Stimulated activated CD8-positive, alpha-beta memory T cell treated with anti-CD3 and anti-CD28 coated beads, Interleukin-7, amount 100 ng/mL, for 24 hours (primary cell): ENCODE results near the gene AXIN1.
A peak's percentile ranks its signal among the peaks of the same experiment; 100 is the strongest.
"Not testable (repeated sequence)": the region's sequence is repeated elsewhere in the genome, so short reads cannot be mapped to it uniquely, and the experiment has no call there.

Source experiments
- DNase-seq: peaks from one replicate; pipeline ENCODE4 v3.0.0-alpha.2; 2020; ENCODE audit warnings: low read depth

The AXIN1 gene, protein sequence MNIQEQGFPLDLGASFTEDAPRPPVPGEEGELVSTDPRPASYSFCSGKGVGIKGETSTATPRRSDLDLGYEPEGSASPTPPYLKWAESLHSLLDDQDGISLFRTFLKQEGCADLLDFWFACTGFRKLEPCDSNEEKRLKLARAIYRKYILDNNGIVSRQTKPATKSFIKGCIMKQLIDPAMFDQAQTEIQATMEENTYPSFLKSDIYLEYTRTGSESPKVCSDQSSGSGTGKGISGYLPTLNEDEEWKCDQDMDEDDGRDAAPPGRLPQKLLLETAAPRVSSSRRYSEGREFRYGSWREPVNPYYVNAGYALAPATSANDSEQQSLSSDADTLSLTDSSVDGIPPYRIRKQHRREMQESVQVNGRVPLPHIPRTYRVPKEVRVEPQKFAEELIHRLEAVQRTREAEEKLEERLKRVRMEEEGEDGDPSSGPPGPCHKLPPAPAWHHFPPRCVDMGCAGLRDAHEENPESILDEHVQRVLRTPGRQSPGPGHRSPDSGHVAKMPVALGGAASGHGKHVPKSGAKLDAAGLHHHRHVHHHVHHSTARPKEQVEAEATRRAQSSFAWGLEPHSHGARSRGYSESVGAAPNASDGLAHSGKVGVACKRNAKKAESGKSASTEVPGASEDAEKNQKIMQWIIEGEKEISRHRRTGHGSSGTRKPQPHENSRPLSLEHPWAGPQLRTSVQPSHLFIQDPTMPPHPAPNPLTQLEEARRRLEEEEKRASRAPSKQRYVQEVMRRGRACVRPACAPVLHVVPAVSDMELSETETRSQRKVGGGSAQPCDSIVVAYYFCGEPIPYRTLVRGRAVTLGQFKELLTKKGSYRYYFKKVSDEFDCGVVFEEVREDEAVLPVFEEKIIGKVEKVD

DNA sequence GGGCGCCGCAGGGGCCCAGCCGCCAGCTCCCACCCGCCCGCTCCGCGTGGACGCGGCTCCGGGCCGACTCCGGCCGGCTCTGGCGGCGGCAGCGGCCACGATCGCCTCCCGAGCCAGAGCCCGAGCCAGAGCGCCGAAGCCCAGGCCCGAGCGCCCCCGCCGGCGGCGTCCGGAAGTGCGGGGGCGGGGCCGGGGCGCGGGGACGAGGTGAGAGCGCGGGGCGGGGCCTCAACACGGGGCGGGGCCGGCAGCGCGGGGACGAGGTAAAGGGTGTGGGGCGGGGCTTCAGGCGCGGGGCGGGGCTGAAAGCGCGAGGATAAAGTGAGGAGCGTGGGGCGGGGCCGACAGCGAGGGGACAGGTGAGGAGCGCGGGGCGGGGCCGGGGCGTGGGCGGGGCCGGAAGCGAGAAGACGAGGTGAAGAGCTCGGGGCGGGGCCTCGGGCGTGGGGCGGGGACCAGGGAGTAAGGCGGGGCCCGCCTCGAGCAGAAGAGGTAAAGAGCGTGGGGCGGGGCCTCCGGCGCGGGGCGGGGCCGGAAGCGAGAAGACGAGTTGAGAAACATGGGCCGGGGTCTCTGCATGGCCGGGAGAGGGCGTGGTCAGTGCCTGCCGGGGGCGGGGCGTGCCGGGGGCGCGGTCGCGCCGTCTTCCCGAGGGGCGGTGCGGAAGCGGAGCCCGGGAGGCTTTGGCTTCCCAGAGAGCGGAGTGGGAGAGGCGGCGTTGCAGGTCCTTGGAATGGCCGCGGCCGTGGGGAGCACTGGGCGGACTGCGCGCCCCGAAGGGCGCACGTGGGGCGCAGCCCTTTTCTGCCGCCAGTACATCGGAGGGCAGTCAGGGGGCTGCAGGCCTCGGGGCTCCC lies at the start of gene AXIN1:
Gene AXIN1, minus strand, starts transcription at position 177 of the 857 bp plus-strand sequence. CDS start 5,698 bp downstream, outside the sequence.
- peak; percentile 100 for DNase-seq

DNA sequence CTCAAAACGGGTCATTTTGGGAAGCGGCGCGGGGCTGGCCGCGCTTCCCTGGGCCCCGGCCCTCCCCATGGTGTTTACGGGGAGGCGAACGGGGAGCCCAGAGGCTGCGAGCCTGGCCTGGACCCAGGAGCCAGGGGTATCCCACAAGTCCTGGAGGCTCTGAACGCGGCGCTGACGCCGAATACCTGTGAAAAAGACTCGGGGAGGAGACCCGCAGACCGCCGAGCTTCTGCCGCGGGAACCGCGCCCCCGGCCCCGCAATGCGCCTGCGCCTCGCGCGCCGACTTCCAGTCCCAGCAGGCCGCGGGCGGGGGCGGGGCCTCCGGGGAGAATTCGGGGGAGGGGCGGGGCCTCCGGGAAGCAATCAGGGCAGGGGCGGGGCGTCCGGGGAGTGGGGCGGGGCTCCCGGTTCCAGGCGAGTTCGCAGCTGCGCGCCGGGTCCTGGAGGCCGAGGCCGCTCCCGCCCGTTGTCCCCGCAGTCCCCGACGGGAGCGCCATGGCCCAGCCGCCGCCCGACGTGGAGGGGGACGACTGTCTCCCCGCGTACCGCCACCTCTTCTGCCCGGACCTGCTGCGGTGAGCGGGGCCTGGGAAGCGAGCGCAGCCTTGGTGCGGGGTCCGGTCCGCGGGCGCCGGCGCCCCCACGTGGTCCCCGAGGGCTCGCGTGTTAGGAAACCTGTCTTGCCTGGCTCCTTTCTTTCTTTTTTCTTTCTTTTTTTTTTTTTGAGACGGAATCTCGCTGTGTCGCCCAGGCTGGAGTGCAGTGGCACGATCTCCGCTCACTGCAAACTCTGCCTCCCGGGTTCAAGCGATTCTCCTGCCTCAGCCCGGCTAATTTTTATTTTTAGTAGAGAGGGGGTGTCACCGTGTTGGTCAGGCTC lies 49.2 kb upstream of the AXIN1 start, which contains the start of gene DECR2:
Gene DECR2, plus strand, starts transcription at position 418 of the 881 bp plus-strand sequence. Its CDS starts 79 bp downstream, at position 497.
- DNase-seq: peak; percentile 99

DNA sequence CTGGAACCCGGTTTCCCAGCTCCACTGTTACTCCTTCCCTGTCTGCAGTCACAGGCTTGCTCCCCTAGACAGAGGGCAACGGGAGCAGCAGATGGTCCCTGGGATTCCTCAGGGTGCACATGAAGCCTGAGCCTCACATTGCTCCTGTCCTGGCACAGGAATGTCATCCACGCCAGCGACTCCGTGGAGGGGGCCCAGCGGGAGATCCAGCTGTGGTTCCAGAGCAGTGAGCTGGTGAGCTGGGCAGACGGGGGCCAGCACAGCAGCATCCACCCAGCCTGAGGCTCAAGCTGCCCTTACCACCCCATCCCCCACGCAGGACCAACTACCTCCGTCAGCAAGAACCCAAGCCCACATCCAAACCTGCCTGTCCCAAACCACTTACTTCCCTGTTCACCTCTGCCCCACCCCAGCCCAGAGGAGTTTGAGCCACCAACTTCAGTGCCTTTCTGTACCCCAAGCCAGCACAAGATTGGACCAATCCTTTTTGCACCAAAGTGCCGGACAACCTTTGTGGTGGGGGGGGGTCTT lies 47.6 kb upstream of the AXIN1 start:
- DNase-seq: no peak

DNA sequence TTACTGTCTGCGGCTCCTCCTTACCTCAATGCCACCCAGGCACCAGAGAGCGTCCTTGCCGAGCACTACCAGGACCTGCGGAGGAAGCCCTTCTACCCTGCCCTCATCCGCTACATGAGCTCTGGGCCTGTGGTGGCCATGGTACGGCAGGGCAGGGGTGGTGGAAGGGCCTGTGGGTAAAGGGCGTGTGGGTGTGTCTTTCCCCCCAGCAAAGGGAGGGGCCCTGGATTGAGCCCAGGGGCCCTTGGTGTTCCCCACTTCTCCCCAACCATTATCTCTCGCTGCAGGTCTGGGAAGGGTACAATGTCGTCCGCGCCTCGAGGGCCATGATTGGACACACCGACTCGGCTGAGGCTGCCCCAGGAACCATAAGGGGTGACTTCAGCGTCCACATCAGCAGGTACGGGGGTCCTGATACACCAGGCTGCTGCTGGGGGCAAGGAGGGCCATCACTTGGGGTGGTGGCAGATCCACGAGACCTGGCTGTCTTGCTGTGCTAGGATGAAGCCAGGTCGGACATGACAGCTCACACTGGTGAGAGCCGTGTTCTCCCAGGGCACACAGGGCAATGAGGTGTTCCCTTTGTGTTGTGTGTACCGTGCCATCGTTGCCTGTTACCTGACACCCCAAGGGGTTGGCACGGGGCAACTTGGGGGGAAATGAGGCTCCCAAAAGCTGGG lies 47.0 kb upstream of the AXIN1 start:
- DNase-seq: no peak

DNA sequence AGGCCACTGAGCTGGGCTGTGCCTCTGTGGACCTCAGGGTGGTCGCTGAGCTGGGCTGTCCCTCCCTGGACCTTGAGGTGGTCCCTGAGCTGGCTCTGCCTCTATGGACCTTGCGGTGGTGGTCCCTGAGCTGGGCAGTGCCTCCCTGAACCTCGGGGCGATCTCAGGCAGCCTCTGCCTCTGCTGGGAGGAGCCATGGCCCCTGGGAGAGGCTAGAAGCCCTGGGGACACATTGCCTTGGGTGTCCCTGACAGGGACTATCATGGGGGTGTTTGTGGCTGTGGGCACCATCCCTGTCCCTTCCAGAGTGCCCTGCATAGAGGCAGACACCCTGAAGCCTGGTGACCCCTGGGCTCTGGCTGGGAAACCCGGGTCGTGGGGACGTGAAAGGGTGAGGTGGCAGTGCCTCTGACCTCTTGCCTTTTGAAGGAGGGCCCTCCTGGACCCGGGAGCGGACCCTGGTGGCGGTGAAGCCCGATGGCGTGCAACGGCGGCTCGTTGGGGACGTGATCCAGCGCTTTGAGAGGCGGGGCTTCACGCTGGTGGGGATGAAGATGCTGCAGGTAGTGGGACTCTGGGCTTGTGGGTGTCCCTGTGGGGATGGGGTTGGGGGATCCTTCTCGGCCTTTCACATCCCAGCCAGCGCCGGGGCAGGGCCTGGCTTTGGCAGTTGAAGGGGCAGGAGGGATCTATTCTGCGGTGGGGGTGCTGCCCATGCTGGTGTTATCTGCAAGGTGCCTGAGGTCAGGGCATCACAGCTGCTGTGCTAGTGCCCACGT lies 46.2 kb upstream of the AXIN1 start:
- no peak for DNase-seq

DNA sequence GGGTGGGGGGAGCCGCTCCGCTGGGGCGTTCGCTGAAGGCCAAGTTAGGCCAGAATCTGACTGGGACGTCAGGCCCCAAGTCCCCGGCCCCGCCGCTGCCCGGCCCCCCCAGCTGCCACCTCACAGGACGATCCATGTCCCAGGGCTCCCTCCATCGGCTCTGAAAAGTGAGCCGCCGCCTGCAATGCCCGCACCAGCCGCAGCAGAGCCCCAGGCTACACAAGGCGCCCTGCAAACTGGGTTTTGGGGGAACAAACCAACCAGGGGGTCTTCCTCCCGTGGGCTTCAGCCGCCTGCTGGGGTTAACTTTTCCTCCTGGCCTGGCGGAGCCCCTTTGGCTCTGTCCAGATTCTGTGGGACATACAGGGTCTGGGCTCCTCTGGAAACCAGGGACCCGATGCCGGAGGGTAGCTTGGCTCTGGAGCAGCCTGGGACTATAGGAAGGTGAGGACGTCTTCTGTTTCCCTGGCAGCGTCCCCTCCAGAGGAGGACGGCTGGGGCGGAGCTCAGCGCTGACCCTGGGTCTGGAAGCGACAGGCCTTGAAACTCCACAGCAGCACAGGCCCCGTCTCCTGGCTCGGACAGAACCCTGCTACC lies 45.3 kb upstream of the AXIN1 start:
- no peak for DNase-seq

DNA sequence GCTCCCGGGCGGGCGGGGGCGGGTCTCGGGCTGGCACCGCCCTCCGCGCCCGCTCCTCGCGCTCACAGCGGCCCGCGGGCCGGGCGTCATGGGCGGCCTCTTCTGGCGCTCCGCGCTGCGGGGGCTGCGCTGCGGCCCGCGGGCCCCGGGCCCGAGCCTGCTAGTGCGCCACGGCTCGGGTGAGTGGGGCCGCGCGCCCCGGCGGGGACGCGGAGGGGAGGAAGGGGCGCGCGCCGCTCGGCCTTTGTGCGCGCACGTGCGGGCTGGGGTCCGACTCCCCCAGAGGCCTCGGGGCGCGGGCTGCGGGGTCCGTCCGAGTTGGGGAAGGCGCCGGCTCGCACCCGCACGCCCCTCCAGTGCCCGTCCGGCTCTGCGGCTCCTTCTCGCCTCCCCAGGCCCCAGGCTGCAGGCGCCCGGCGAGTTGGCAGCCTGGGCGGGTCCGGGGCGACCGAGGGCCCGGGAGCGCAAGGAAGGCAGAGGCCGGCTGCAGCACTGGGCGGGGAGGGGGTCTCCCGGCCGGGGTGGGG lies 44.7 kb upstream of the AXIN1 start, which contains the start of gene NME4:
Gene NME4, plus strand, starts transcription at position 65 of the 527 bp plus-strand sequence. Its CDS starts 24 bp downstream, at position 89.
- no peak for DNase-seq

DNA sequence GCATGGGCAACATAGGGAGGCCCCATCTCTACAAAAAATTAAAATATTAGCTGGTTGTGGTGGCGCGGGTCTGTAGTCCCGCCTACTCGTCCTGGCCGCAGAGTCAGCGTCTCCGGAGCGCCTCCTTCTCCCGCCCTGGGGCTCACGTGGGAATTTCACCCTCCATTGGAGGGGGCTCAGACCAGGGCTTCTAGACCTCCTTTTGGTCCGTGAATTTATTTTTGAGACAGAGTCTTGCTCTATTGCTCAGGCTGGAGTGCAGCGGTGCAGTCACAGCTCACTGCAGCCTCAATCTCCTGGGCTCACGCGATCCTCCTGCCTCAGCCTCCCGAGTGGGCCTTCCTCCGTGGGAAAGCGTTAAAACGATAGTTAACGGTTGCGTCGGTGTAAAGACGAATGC lies 44.1 kb upstream of the AXIN1 start:
- DNase-seq: no peak

DNA sequence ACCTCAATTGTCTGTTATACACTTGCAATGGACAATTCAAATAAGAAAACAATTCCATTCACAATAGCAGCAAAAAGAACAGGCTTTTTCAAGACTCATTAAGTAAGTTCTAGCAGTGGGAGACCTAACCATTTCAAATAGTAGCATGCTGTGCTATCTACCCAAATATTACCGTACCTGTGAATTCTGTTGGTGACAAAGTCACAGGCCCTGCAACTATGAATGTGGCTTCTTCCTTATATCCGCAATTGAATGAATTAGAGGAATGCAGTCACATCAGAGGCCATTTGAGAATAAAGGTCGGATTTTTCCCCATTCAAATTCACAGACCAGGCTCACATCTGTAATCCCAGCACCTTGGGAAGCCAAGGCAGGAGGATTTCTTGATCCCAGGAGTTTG lies 43.7 kb upstream of the AXIN1 start:
- DNase-seq: no peak

DNA sequence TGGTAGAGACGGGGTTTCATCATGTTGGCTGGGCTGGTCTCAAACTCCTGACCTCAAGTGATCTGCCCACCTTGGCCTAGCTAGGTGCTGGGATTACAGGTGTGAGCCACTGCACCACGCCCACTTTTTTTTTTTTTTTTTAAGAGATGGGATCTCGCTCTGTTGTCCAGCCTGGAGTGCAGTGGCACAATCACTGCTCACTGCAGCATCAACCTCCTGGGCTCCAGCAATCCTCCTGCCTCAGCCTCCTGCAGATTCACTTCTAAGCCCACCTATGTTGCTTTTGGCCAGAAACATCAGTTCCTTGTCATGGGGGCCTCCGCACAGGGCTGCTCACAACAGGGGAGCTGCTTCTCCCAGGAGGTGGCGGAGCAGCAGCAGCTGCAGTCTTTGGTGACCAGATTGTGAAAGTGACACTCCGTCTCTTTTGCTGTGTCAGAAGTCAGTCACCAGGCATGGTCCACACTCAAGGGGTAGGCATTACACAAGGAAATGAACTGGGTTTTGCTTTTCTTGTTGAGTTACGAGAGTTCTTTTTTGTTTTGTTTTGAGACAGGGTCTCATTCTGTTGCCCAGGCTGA lies 40.0 kb upstream of the AXIN1 start:
- no peak for DNase-seq

DNA sequence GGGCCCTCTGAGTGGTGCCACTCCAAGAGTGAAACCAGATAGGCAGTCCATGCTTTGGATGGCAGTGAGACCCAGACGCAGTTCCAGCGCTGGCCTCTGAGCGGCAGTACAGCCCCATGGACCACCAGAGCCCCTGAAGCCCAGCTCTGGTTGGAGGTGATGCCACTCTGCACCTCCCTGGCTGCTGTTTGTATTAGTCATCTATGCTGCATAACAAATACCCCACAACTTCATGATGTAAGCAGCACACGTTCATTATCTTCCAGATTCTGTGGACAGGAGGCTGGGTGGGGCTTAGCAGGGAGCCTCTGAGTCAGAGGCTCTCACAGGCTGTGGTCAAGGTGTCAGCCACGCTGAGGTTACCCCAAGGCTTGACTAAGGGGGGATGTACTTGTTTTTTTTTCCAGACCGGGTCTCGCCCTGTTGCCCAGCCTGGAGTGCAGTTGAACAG lies 39.4 kb upstream of the AXIN1 start:
- peak; percentile 74 for DNase-seq

DNA sequence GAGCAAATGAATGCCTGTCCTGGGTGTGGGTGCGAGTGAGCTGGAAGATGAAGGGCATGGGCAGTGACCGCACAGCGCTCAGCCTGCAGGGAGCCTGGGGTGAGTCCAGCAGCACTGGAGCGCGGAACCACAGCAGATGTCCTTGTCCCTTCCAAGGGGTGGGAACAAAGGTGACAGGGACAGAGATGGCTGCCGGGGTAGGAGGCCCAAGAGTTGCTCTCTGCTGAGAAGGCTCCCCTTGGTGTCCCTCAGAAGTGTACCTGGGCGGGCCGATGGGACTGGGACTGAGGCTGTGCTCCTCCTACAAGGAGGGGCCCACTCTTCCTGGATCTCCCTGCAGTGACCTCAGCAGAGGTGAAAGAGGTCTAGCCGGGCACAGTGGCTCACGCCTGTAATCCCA lies 36.8 kb upstream of the AXIN1 start:
- no peak for DNase-seq

DNA sequence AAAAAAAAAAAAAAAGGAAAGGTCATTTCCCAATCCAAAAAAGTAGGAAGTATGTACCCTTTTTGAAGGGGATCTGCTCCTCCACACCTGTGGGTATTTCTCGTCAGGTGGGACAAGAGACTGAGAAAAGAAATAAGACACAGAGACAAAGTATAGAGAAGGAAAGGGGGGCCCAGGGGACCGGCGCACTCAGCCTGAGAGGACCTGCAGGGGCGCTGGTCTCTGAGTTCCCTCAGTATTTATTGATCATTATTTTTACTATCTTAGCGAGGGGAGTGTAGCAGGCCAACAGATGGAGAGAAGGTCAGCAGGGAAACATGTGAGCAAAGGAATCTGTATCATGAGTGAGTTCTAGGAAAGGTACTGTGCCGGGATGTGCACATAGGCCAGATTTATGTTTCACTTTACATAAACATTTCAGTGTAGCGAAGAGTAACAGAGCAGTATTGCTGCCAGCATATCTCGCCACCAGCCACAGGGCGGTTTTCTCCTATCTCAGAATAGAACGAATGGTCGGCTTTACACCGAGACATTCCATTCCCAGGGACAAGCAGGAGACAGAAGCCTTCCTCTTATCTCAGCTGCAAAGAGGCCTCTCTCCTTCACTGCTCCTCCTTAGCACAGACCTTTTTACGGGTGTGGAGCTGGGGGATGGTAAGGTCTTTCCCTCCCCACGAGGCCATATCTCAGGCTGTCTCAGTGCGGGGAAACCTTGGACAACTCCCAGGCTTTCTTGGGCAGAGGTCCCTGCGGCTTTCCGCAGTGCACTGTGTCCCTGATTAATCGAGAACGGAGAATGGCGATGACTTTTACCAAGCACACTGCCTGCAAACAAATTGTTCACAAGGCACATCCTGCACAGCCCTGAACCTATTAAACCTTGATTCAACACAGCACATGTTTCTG lies 35.5 kb upstream of the AXIN1 start:
- DNase-seq: not testable (repeated sequence)

DNA sequence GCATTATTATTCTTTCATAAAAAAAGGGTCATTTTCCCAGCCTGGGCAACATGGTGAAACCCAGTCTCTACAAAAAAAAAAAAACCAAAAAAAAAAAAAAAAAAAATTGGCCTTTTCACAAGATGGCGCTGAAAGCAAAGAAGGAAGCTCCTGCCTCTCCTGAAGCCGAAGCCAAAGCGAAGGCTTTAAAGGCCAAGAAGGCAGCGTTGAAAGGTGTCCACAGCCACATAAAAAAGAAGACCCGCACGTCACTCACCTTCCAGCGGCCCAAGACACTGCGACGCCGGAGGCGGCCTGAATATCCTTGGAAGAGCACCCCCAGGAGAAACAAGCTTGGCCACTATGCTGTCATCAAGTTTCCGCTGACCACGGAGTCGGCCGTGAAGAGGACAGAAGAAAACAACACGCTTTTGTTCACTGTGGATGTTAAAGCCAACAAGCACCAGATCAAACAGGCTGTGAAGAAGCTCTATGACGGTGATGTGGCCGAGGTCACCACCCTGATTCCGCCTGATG lies 34.2 kb upstream of the AXIN1 start:
- no peak for DNase-seq

DNA sequence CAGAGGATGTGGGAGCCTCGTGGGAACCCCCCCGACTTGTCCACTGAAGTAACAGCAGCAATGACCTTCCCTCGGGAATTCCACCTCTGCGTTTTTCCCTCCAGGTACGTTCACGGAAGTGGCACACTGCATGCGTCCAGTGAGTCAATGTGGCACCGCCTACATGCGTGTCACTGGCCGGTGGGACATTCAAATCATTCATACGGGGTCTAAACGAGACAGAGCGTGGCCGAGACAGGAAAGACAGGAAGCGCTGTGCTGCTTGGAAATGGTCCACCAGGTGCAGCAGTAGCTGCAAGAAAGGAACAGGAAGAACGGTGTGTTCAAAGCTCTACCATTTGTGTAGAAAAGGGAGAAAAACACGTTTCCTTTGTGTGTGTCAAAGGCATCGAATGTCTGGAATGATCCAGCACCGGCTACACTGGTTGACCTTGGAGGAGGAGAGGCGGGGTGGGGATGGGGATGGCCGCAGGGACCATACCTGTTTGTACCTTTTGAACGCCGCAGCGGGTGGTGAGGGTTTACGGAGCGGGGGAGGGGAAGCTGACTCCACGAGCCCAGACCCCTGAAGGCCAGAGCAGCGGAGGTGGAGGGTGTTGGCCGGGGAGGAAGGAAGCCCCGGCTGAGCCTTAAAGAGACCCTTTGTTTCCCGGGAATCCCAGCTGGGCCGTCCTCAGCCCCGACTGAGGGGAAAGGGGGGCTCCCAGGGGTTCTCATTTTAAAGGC lies 31.0 kb upstream of the AXIN1 start:
- DNase-seq: no peak
